Testis (tissue), 2 donors: ENCODE measurements around the gene DPF3.

Experiments used
- CTCF ChIP-seq, 3 experiments: fragments of 450-650 bp in 2 of 3; fragments of 200-600 bp in 1 of 3; sonication (generic) in 1 of 3; IDR thresholded peaks; one replicate each; pipeline ENCODE4 v1.5.1; 2016 to 2019; ENCODE audit warnings: antibody characterized with exemption in 3 of 3, mild to moderate bottlenecking in 2 of 3, moderate library complexity in 1 of 3
- POLR2A ChIP-seq: fragments of 450-650 bp; IDR thresholded peaks from one replicate; pipeline ENCODE4 v1.6.1; 2017; ENCODE audit warnings: antibody characterized with exemption, mild to moderate bottlenecking, moderate library complexity

GRCh38 chr14:72815430-72815829 lies 78.5 kb downstream of the DPF3 start:
- TF ChIP-seq POLR2A (no peak), CTCF (IDR thresholded peaks at IDR 0.05) (no peak)
